Astrocyte of the spinal cord (primary cell): ENCODE measurements around the gene PHACTR4.
A peak's percentile ranks its signal among the peaks of the same experiment; 100 is the strongest.
"Not testable (repeated sequence)": the region's sequence is repeated elsewhere in the genome, so short reads cannot be mapped to it uniquely, and the experiment has no call there.

Experiments
- DNase-seq: peaks from one replicate; pipeline ENCODE4 v3.0.0; 2011; ENCODE audit warnings: low read depth, low spot score
- H3K4me3 ChIP-seq: 2 replicates; pipeline ENCODE4 v1.5.1; 2011; ENCODE audit warnings: low read depth, mild to moderate bottlenecking, low read length, moderate library complexity
- CTCF ChIP-seq: IDR thresholded peaks from 2 replicates; pipeline ENCODE4 v1.5.1; 2012; ENCODE audit warnings: low read depth, mild to moderate bottlenecking, low read length, inconsistent platforms
- in situ Hi-C: cut with HindIII; loops from 2 replicates; pipeline ENCODE4 v1.10.0; 2017; ENCODE audit warnings: low sequenced_read_pairs

Gene PHACTR4

GRCh38 chr1:28535180-28535579 lies 165.6 kb downstream of the PHACTR4 start:
- DNase-seq, result no peak
- in situ Hi-C loops, result no loop called here
- no peak overlapping the region for H3K4me3 ChIP-seq
- no peak for TF ChIP-seq CTCF

GRCh38 chr1:28537457-28538199 lies 168.1 kb downstream of the PHACTR4 start:
- H3K4me3 ChIP-seq, result no peak overlapping the region
- TF ChIP-seq CTCF, result no peak
- in situ Hi-C loops, result no loop called here
- no peak for DNase-seq

- in situ Hi-C loops, result no loop called here
- H3K4me3 ChIP-seq, result no peak overlapping the region
- no peak for DNase-seq
- no peak for TF ChIP-seq CTCF
Observed at GRCh38 chr1:28538286-28538685, 168.7 kb downstream of the PHACTR4 start.

GRCh38 chr1:28540651-28541050 lies 171.1 kb downstream of the PHACTR4 start:
- DNase-seq, result no peak
- in situ Hi-C loops, result no loop called here
- peak; percentile 29 for TF ChIP-seq CTCF
- H3K4me3 ChIP-seq, result no peak overlapping the region

GRCh38 chr1:28541414-28542015 lies 172.0 kb downstream of the PHACTR4 start:
- DNase-seq, H3K4me3 ChIP-seq, in situ Hi-C loops: not testable (repeated sequence)

GRCh38 chr1:28545246-28545628 lies 175.7 kb downstream of the PHACTR4 start:
- no peak overlapping the region for H3K4me3 ChIP-seq
- no peak for TF ChIP-seq CTCF
- no peak for DNase-seq
- in situ Hi-C loops, result no loop called here

GRCh38 chr1:28548318-28548717 lies 178.8 kb downstream of the PHACTR4 start:
- in situ Hi-C loops, result no loop called here
- no peak for DNase-seq
- no peak for TF ChIP-seq CTCF
- no peak overlapping the region for H3K4me3 ChIP-seq
